ENCODE data around the gene ADGRA3.

Gene ADGRA3

GRCh38 chr4:22345678-22346077 is 170.2 kb downstream of the ADGRA3 start:
- H3K27me3 ChIP-seq (ENCODE audit: control insufficient read depth, insufficient read depth, low read length), result no peaks in the 10 kb centered on the region
- no peak for DNase-seq (ENCODE audit: low read depth, low spot score)
- no CpG with 5 or more reads among the region's 1 CpG for WGBS (ENCODE audit: insufficient coverage, insufficient read length)
- H3K27ac ChIP-seq (ENCODE audit: low read length), result no peak overlapping the region
- H3K4me3 ChIP-seq (ENCODE audit: low read length), result no peak overlapping the region
- no peaks in the 10 kb centered on the region for H3K9me3 ChIP-seq (ENCODE audit: control insufficient read depth, insufficient read depth, low read length)
- no peaks in the 10 kb centered on the region for H3K4me1 ChIP-seq (ENCODE audit: control insufficient read depth, insufficient read depth, low read length)
- H3K36me3 ChIP-seq (ENCODE audit: control insufficient read depth, insufficient read depth, low read length), result no peaks in the 10 kb centered on the region

- Histone ChIP-seq H3K27ac (ENCODE audit: low read length) (no peak overlapping the region), H3K4me3 (ENCODE audit: low read length) (no peak overlapping the region), H3K36me3 (ENCODE audit: control insufficient read depth, insufficient read depth, low read length) (no peaks in the 10 kb centered on the region), H3K4me1 (ENCODE audit: control insufficient read depth, insufficient read depth, low read length) (no peaks in the 10 kb centered on the region), H3K9me3 (ENCODE audit: control insufficient read depth, insufficient read depth, low read length) (no peaks in the 10 kb centered on the region), H3K27me3 (ENCODE audit: control insufficient read depth, insufficient read depth, low read length) (no peaks in the 10 kb centered on the region)
- DNase-seq (ENCODE audit: low read depth, low spot score), result no peak
- no CpG with 5 or more reads among the region's 1 CpG for WGBS (ENCODE audit: insufficient coverage, insufficient read length)
Observed at GRCh38 chr4:22345055-22345454, 170.8 kb downstream of the ADGRA3 start.

- Histone ChIP-seq H3K27me3 (ENCODE audit: control insufficient read depth, insufficient read depth, low read length) (no peaks in the 10 kb centered on the region), H3K27ac (ENCODE audit: low read length) (no peak overlapping the region), H3K4me3 (ENCODE audit: low read length) (no peak overlapping the region), H3K36me3 (ENCODE audit: control insufficient read depth, insufficient read depth, low read length) (no peaks in the 10 kb centered on the region), H3K4me1 (ENCODE audit: control insufficient read depth, insufficient read depth, low read length) (no peaks in the 10 kb centered on the region), H3K9me3 (ENCODE audit: control insufficient read depth, insufficient read depth, low read length) (no peaks in the 10 kb centered on the region)
- WGBS (ENCODE audit: insufficient coverage, insufficient read length), result no CpG with 5 or more reads among the region's 2 CpGs
- DNase-seq (ENCODE audit: low read depth, low spot score), result no peak
Observed at GRCh38 chr4:22343606-22344005, 172.3 kb downstream of the ADGRA3 start.

- no peaks in the 10 kb centered on the region for H3K9me3 ChIP-seq (ENCODE audit: control insufficient read depth, insufficient read depth, low read length)
- no CpG with 5 or more reads among the region's 5 CpGs for WGBS (ENCODE audit: insufficient coverage, insufficient read length)
- DNase-seq (ENCODE audit: low read depth, low spot score), result no peak
Observed at GRCh38 chr4:22339491-22339890, 176.4 kb downstream of the ADGRA3 start.

GRCh38 chr4:22338796-22339195 is 177.1 kb downstream of the ADGRA3 start:
- no peaks in the 10 kb centered on the region for H3K4me1 ChIP-seq (ENCODE audit: control insufficient read depth, insufficient read depth, low read length)
- H3K36me3 ChIP-seq (ENCODE audit: control insufficient read depth, insufficient read depth, low read length), result no peaks in the 10 kb centered on the region
- H3K27ac ChIP-seq (ENCODE audit: low read length), result no peak overlapping the region
- no peak for DNase-seq (ENCODE audit: low read depth, low spot score)
- H3K4me3 ChIP-seq (ENCODE audit: low read length), result no peak overlapping the region
- WGBS (ENCODE audit: insufficient coverage, insufficient read length), result no CpG with 5 or more reads among the region's 2 CpGs
- H3K9me3 ChIP-seq (ENCODE audit: control insufficient read depth, insufficient read depth, low read length), result no peaks in the 10 kb centered on the region
- H3K27me3 ChIP-seq (ENCODE audit: control insufficient read depth, insufficient read depth, low read length), result no peaks in the 10 kb centered on the region

More at GRCh38 chr4:22339491-22339890, 176.4 kb downstream of the ADGRA3 start:
- Histone ChIP-seq H3K27ac (ENCODE audit: low read length) (no peak overlapping the region), H3K4me1 (ENCODE audit: control insufficient read depth, insufficient read depth, low read length) (no peaks in the 10 kb centered on the region), H3K27me3 (ENCODE audit: control insufficient read depth, insufficient read depth, low read length) (no peaks in the 10 kb centered on the region), H3K4me3 (ENCODE audit: low read length) (no peak overlapping the region), H3K36me3 (ENCODE audit: control insufficient read depth, insufficient read depth, low read length) (no peaks in the 10 kb centered on the region)
